GM18909 (cell line): ENCODE measurements around the gene ASS1.
"Not testable (repeated sequence)": the region's sequence is repeated elsewhere in the genome, so short reads cannot be mapped to it uniquely, and the experiment has no call there.

Source experiments
- ATAC-seq: cut with Tn5 transposase; IDR thresholded peaks from one replicate; pipeline ENCODE4 v1.9.1; 2021; ENCODE audit warnings: mild to moderate bottlenecking; ENCODE audit not compliant: unreplicated experiment, poor library complexity

ASS1 gene

DNA sequence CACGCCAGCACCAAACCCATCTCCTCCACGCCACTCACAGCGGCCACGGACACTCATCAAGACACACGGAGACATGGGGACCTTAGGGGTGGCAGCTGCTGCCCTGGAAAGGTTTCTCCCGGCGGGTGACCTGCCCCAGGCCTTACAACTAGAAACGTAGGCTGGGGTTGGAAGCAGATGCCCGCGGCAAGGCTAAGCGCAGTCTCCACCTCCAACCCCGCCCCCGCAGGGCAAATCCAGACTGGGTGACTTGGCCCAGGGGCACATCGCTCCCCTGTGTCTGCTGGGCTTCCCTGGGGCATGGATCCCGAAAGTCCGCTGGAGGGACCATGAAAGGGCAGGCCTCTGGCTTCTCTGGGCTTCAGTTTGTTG is 12.0 kb upstream of the ASS1 start:
- no peak for ATAC-seq

DNA sequence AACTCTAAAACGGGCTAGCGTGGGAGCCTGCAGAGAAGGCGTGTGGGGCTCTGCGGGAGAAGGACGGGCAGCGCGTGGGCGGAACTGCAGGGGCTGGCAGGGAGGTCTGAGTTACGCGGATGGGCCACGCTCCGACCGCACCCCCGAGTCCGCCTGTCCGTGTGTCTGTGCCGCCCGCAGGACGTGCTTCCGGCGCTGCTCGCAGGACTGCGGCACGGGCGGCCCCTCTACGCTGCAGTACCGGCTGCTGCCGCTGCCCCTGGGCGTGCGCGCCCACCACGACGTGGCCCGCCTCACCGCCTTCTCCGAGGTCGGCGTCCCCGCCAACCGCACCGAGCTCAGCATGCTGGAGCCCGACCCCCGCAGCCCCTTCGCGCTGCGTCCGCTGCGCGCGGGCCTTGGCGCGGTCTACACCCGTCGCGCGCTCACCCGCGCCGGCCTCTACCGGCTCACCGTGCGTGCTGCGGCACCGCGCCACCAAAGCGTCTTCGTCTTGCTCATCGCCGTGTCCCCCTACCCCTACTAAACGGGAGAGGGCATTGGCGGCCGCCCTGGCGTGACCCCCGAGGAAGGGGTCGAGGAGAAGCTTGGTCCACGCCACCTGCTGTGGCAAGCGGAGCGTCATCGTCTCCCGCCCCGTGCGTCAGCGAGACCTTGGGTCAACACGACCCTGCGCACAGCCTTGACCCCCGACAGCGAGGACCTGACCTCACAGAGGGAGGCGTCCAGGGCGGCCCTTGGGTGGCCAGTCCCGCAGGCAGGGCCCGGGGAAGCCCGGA is 11.4 kb upstream of the ASS1 start:
- no peak for ATAC-seq

DNA sequence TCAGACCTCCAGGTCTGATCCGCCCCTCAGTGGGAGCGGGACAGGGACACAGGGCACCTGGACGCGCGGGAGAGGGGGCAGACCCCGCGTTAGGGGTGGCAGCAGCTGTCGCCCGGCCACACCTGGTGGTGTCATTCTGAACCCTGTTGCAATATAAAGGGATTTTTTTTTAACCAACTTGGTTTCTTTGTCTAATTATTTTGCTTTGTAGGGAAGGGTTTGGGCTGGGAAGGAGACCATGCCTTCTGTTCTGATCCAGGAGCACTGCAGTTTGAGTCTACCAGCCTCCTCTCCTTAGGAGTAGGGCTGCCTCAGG is 10.9 kb upstream of the ASS1 start:
- ATAC-seq: no peak

DNA sequence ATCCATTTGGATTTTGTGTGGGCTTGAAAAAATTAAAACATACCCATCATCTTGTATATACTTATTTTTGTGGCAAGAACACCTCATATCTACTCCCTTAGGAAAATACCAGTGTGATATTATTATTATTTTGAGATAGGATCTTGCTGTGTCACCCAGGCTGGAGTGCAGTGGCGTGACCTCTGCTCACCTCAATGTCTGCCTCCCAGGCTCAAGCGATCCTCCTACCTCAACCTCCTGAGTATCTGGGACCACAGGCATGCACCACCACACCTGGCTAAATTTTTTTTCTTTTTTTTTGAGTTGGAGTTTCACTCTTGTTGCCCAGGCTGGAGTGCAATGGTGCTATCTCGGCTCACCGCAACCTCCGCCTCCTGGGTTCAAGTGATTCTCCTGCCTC is 10.1 kb upstream of the ASS1 start:
- not testable (repeated sequence) for ATAC-seq

DNA sequence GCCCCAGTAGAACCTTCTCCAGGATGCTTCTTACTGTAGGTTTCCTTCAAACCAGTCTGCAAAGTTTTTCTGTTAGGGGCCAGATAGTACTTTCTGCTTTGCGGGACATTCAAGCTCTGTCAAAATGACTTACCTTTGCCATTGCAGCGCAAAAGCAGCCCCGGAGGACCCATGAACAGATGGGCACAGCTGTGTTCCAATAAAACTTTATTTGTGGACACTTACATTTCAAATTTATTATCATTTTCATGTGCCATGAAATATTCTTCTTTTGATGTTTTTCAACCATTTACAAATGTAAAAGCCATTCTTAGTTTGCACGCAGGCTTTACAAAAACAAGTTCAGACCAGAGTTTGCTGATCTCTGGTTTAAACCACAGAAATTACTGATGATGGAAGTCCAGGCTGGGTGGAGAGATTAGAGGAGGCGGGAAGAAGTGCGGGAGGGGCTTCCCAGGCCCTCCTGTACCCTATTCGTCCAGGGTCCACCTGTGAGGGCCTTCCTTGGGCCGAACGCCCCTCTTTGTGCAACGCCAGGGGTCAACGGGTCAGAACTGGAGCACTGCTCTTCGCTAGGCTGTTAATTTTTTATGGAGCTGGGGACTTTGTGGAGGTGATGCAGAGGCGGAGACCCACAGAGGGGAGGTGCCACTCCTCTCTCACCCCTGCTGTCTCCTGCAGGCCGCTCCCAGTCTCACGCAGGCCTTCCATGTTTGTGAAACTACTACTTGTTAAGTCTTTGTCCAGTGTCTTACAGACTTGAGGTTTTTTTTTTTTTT is 7.6 kb upstream of the ASS1 start:
- ATAC-seq: no peak

DNA sequence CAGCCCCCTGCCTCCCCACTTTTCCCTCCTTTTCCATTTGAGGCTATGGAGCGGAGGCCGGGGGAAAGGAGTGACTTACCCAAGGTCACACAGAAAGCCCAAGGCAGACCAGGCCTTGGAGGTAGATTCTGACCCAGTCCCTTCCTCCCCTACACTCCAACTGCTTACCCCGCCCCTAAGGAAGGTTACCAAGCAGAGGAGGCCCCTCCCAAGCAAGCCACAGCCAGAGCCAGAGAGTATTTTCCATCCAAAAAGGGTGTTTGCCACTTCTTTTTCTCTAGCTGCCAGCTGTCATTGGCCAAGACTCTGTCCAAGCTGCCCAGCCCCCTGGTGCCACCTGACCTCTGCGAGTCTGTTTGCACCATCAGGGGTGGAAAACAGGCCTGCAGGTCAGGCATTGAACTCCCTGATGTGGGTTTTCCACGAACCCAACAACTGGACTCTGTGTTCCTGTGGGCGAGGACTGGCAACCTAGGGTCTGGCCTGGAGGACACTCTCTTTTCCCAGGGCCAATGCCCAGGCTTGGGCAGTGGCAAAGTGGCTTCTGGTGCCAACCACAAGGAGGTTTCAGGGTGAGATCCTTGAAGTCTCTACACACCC is 6.3 kb upstream of the ASS1 start:
- ATAC-seq: no peak

DNA sequence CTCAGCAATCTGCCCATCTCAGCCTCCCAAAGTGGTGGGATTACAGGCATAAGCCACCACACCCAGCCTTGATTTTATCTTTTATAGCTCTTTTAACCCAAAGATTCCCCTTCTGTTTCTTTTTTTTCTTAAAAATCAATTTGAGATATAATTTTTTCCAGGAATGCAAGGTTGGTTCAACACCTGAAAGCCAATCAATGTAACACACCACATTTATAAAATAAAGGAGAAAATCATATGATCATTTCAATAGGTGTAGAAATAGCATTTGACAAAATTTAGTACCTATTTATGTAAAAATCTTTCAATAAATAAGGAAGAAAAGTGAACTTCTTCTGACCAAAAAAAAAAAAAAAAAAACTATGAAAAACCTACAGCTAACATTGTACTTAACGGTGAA is 3.7 kb upstream of the ASS1 start:
- ATAC-seq: no peak

DNA sequence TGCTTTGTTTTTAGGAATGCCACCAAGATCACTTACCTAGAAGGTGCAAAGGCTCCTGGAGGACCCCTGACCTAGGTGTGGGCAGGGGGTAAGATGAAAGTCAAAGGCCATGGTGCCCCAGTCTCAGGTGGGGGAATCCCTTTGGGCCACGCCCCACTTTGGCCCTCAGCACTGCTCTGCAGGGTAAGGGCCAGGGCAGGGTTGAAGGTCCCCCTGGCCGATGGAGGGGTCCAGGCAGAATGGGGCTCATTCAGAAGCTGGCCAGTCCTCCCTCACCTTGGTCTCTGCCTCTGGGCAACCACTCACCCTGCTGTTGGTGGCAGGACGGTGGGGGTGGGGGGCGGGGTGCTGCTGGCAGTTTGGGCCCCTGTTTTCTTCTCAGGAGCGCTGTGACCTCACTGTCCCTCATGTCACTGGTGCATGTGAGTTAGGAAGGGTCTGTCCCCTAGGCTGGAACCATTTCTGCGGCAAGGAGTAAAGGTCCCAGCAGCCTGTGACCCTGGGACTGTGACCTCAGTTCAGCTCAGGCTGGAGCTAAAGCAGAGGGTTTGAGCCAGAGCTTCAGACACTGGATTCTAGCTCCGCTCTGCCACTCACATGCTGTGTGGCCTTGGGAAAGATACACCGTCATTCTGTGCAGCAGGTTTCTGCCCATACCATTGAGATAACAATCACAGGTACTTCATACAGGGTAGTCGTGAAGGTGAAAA is 1.9 kb upstream of the ASS1 start:
- no peak for ATAC-seq

DNA sequence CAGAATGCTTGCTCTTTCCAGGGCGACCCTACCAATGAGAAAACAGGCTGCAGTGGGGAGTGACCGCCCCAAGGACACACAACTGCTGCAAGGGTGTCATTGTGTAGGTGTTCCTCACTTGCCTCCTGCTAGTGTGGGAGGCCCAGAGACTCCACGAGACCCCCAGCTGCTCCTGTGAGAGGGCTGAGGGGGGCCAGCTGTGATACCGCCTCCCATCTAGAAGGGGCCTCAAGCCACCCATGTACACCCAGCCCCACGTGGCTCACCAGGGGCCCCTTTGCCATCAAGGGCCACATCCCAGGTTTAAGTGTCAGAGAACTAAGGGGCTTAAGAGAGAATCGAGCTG is 1.3 kb upstream of the ASS1 start:
- ATAC-seq: no peak

DNA sequence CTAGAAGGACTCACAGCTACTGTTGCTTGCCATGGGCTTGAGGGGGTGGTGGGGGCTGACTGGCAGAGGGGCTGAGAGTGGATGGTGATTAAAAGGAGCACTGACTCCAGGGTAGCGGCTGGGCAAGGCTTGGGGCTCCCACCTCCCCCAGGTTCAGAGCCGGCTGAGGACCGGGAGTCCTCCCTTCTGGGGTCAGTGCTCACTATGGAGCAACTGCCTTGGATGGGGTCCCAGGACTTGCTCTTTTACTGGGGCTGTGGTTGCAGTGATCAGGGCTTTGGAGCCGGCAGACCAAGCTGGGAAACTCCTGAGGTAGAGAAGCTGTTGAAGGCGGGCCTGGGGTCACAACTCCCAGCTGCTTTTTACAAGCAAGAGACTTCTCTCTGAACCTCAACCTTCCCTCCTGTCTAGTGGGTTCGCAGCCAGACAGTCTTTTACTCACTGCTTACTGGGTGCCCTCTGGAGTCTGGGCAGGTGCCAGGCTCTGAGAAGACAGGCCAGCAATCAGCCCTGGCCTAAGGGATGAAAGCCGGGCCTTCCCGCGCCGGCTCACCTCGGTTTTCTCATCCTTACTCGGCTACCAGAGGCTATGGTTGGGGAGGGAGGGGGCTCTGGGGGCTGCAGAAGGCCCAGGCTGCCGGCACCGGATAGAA is 795 bp upstream of the ASS1 start:
- ATAC-seq: no peak

DNA sequence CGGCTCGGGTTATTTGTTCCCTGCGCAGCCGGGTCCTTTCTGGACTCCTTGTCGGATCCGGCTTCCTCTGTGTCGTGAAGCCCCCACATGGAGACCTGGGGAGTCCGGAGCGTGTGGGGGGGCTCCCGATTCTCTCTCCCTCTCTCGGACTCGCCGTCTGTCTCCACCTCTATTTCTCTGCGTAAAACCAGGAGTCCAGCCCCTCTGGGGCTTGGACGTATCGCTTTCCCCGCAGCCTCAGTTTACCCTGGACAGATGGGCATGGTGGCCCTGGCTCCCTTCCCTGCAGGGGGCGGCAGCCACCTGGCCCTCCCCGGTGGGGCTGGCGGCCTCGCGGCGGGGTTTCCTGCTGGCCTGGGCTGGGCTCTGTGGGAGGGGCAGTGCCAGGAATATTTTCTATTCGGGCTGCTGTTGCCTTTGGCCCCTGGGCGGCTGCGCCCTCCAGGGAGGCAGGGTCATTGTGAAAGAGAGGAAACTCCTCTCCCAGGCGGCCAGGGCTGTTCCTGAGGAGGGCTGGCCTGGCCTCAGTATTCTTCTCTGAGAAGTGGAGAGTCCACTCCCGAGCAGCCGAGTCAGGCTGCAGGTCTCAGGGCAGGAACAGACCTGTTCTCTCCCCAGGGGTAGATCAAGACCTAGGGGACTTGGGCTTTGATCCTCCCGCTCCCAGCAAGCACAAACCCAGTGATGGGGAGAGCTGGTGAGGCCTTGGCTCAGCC is 665 bp downstream of the ASS1 start:
- ATAC-seq: no peak

DNA sequence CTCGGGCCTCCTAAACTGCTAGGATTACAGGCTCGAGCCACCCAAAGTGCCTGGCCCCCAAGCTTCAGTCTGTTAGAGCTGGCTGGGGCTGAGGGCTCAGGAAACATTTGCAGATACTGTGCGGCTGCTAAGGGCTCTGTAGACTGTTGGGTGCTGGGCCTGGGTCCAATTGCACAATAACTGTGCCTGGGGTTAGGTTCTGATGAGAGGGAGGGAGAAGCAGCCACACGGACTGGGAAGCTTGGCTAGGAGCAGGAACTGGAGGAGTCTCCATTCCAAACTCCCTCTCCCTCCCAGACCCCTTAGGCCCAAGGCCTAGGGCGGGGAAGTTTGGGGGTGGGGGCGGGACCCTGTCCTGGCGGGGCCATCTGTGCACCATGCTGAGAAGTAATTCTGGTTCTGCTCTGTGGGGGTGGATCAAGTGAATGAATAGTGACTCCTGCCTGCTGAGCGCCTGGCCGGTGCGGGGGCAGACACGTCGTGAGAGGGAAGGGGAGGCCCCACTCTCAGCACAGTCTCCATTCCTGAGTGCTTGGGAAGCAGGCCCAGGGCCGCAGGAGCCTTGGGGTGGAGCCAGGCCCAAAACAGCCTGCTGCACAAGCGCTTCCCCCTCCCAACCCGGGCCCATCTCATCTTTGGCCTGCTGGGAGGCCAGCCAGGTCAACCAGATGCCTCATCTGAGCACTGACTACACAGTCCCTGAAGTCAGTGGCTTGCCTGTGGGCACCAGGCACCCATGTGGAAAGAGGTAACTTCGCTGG is 1.5 kb downstream of the ASS1 start:
- ATAC-seq: no peak

DNA sequence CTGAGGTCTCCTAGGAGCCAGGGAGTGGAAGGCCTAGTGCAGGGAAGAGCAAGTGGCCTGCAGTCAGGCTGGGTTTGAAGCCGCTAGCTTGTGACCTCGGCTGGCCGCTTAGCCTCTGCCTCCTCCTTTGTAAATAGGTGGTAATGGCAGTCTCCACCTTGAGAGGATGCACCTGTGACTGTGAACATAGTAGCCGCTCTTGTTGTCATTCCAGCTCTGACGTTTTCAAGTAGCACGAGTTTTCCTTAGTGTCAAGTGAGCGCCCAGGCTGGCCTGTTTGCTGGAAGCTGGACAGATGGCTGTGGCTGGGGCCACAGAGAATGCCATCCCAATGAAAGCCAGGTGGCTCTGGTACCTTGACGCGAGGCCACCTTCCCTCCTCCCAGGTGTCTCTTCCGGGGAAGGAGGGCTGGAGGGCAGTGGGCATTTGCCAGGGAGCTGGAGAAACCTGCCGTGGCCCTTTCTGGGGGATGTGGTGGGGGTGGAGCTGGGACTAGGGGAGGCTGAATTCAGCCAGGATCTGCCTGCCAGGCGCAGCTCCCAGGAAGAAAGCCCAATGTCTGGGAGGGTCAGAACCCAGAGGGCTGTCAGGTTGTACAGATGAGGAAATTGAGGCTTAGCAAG is 2.5 kb downstream of the ASS1 start:
- ATAC-seq: no peak

DNA sequence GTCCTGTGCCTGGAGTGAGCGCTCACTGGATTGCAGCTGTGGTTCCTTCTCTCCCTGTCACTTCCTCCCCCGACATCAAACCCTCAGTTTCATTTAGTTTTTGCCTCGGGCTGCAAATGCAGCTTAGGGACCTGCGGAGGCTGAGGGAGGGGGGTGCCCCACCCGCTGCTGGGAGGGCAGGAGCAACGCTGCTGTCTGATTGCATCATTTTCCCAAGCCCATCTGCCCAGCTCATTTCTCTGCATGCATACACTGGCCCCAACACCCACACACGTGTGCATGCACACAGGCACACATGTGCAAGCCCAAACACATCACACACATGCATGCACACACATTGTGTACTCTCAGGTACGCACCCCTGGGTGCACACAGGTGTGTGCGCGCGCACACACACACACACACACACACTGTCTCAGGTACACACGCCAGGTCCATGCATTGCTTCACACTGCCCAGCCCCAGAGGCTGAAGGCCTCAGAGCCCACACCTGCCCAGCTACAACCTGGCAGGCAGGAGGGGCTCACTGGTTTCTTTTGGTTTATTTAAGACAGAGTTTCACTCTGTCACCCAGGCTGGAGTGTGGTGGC is 3.4 kb downstream of the ASS1 start:
- ATAC-seq: no peak

DNA sequence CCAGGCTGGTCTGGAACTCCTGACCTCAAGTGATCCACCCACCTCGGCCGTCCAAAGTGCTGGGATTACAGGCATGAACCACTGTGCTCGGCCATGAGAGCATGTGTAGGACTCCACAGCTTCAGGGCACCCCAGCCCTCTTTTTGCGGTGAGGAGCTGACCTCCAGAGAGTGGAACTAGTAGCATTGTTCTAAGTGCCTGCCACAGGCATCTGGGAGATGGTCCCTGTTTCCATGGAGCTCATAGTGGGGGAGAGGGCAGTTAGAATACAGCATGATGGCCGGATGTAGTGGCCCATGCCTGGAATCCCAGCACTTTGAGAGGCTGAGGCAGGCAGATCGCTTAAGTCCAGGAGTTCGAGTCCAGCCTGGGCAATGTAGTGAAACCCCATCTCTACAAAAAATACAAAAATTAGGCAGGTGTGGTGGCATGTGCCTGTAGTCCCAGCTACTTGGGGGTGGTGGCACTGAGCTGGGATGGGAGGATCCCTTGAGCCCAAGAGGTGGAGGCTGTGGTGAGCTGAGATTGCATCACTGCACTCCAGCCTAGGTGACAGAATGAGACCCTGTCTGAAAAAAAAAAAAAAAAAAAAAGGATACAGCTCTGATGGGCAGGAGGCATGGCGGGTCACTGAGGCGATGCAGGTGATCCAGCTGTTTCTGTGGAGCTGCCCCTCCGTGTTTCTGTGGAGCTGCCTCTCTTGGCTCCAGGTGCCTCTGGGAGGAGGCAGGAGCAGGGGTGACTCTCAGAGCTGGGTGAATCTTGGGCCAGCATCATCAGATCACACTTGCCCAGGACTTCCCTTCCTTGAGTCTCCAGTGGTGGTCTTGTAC is 4.2 kb downstream of the ASS1 start:
- ATAC-seq: no peak

DNA sequence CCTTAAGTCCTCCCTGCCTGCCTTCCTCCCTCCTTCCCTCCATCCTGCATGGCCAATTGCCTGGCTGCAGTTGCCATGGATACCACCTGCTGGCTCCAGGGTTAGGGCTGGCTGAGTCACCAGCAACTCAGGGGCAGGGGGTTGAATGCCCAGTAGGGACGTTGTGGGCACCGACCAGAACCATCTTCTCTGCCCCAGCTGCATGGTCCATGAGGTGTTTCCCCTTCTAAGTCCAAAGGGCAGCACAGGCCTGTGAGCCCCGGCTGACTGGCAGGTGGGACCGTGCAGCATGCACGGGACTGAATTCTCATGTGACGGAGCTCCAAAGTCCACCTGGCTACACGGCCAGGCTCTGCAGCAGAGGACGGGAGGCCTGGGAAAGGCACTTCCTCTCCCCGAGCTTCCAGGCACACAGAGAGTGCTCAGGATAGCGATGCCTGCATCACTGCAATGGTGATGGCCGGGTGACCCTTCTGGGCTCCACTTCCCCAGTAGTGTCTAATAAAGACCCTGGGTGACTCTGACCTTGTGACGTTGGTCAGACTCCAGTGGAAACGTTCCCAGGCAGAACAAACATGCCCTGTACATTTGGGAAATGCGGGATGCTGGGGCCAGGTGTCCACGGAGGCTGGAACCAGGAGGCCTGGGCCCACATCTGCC is 5.7 kb downstream of the ASS1 start:
- no peak for ATAC-seq

DNA sequence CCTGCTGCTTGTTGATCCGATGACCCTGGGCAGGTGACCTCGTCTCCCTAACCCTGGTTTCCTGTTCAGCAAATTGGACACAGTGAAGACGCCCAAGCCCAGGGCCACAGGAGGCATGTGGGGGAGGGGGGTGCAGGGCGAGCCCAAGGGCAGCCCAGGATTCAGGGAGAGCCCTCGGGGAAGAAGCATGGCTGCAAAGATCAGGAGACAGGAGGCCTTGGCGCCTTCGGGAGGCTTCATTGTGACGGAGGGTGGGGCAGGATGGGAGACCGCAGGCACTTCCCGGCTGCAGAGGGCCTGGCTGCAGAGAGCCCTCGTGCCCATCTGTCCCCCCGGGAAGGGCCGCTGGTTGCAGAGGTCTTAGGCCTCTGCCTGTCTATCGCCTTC is 6.2 kb downstream of the ASS1 start:
- ATAC-seq: no peak
